ENCODE data around the gene ASPSCR1. TPM values are rescaled to one million over a fixed set of nuclear protein-coding genes. Genes with fewer than 3 reads are reported as not detected.

The ASPSCR1 gene
- total and polyA plus RNA-seq, 10 of the 15 experiments (the other 5 are each of a cell fraction or from before 2014, with no cell fraction given): 1.5 to 48.4 (median 25.4) TPM

- H3K4me1 ChIP-seq (ENCODE audit: control insufficient read depth, insufficient read depth, low read length): no peaks in the 10 kb centered on the region
- no peak overlapping the region for H3K27ac ChIP-seq (ENCODE audit: control insufficient read depth, insufficient read depth)
- 80% methylated on average over 16 of the region's 16 CpGs for WGBS (ENCODE audit: insufficient coverage, insufficient replicate concordance, low lambda C conversion rate, missing lambda C conversion rate)
- BruUV-seq (replicated peaks): no TSS peak
- no peaks in the 10 kb centered on the region; a peak in 1 of 4 replicates for H3K36me3 ChIP-seq (ENCODE audit: control insufficient read depth in 2 of 2, insufficient read depth in 2 of 2, low read length in 1 of 2)
- DNase-seq (ENCODE audit: low read depth, low spot score) (no peak), ATAC-seq (no peak), FAIRE-seq (no peak)
- TF ChIP-seq SMAD5 (IDR thresholded peaks at IDR 0.05; ENCODE audit: low read depth): no peak
- TF ChIP-seq RB1 (IDR thresholded peaks at IDR 0.05; ENCODE audit: borderline replicate concordance): no peak
- no peak for TF ChIP-seq BRCA1 (IDR thresholded peaks at IDR 0.05; ENCODE audit: low read depth, low read length)
- no peak for TF ChIP-seq ASH2L (IDR thresholded peaks at IDR 0.05; ENCODE audit: borderline replicate concordance, low read depth)
- no peak for TF ChIP-seq ZNF384 (IDR thresholded peaks at IDR 0.05; ENCODE audit: borderline replicate concordance, low read depth, low read length)
- no peak for TF ChIP-seq ATF2 (IDR thresholded peaks at IDR 0.05; ENCODE audit: low read length)
- ChIA-PET SMC1A (ENCODE audit: uncharacterized antibody, unreplicated experiment) (no interaction called here), CTCF (interaction anchor here (1.3 kb wide), 1 partner anchor 54 kb away, joined by 3 read pairs; no protein-coding TSS in a partner anchor), RAD21 (ENCODE audit: unreplicated experiment) (no interaction called here), POLR2A (no interaction called here)
- no peak overlapping the region for H3K9ac ChIP-seq (ENCODE audit: control insufficient read depth, insufficient read depth, low read length)
- H3K4me3 ChIP-seq: no peak overlapping the region
- H3K27me3 ChIP-seq (replicated peaks in 1 of 2; ENCODE audit: control insufficient read depth in 2 of 2, insufficient read depth in 2 of 2, low read length in 1 of 2): no peaks in the 10 kb centered on the region
- no peaks in the 10 kb centered on the region for H3K79me2 ChIP-seq (ENCODE audit: control insufficient read depth, insufficient read depth, low read length)
- H3K9me3 ChIP-seq (replicated peaks; ENCODE audit: control insufficient read depth, insufficient read depth, low read length): no peaks in the 10 kb centered on the region
- intact Hi-C loops (cut with micrococcal nuclease; ENCODE audit: unreplicated experiment): no loop called here
- no peaks in the 10 kb centered on the region for H4K20me1 ChIP-seq (ENCODE audit: control insufficient read depth, insufficient read depth)
- in situ Hi-C loops (cut with MboI): no loop called here
- no peak overlapping the region for H2AFZ ChIP-seq (ENCODE audit: control insufficient read depth, low read depth, low read length)
- H3K4me2 ChIP-seq (ENCODE audit: control insufficient read depth, insufficient read depth): no peak overlapping the region
These were observed 36.4 kb downstream of the ASPSCR1 start for GRCh38 chr17:82013772-82014321.

GRCh38 chr17:82014432-82014831 lies 37.0 kb downstream of the ASPSCR1 start:
- no peak overlapping the region for H3K4me3 ChIP-seq
- ATAC-seq (no peak), FAIRE-seq (no peak), DNase-seq (ENCODE audit: low read depth, low spot score) (no peak)
- H3K27ac ChIP-seq (ENCODE audit: control insufficient read depth, insufficient read depth): no peak overlapping the region
- CTCF ChIA-PET: no interaction called here
- BruUV-seq (replicated peaks): no TSS peak
- H3K36me3 ChIP-seq (ENCODE audit: control insufficient read depth in 2 of 2, insufficient read depth in 2 of 2, low read length in 1 of 2): no peaks in the 10 kb centered on the region; a peak in 2 of 4 replicates
- H3K9me3 ChIP-seq (replicated peaks; ENCODE audit: control insufficient read depth, insufficient read depth, low read length): no peaks in the 10 kb centered on the region
- H2AFZ ChIP-seq (ENCODE audit: control insufficient read depth, low read depth, low read length): no peak overlapping the region
- no peaks in the 10 kb centered on the region for H3K4me1 ChIP-seq (ENCODE audit: control insufficient read depth, insufficient read depth, low read length)
- SMC1A ChIA-PET (ENCODE audit: uncharacterized antibody, unreplicated experiment): no interaction called here
- in situ Hi-C loops (cut with MboI): no loop called here
- no peak overlapping the region for H3K4me2 ChIP-seq (ENCODE audit: control insufficient read depth, insufficient read depth)
- no peaks in the 10 kb centered on the region for H3K27me3 ChIP-seq (replicated peaks in 1 of 2; ENCODE audit: control insufficient read depth in 2 of 2, insufficient read depth in 2 of 2, low read length in 1 of 2)
- intact Hi-C loops (cut with micrococcal nuclease; ENCODE audit: unreplicated experiment): no loop called here
- WGBS (ENCODE audit: insufficient coverage, insufficient replicate concordance, low lambda C conversion rate, missing lambda C conversion rate): 61% methylated on average over 21 of the region's 23 CpGs
- H4K20me1 ChIP-seq (ENCODE audit: control insufficient read depth, insufficient read depth): no peaks in the 10 kb centered on the region
- POLR2A ChIA-PET: no interaction called here
- no peaks in the 10 kb centered on the region for H3K79me2 ChIP-seq (ENCODE audit: control insufficient read depth, insufficient read depth, low read length)
- H3K9ac ChIP-seq (ENCODE audit: control insufficient read depth, insufficient read depth, low read length): no peak overlapping the region
- RAD21 ChIA-PET (ENCODE audit: unreplicated experiment): no interaction called here
- no peak for TF ChIP-seq HDAC2 (IDR thresholded peaks at IDR 0.05)
- no peak for TF ChIP-seq BACH1 (IDR thresholded peaks at IDR 0.05; ENCODE audit: borderline replicate concordance)
- no peak for TF ChIP-seq E2F8 (IDR thresholded peaks at IDR 0.05; ENCODE audit: low read depth, partially characterized antibody)
- TF ChIP-seq PKNOX1 (IDR thresholded peaks at IDR 0.05): no peak
- TF ChIP-seq NFYA (IDR thresholded peaks at IDR 0.05; ENCODE audit: borderline replicate concordance, low read depth, low read length): no peak
- no peak for TF ChIP-seq YY1 (IDR thresholded peaks at IDR 0.05; ENCODE audit: low read depth, low read length)
- no peak for TF ChIP-seq NR2C1 (IDR thresholded peaks at IDR 0.05)
- no peak for TF ChIP-seq RCOR1 (conservative IDR thresholded peaks at IDR 0.05; ENCODE audit: low read depth, low read length)
